ENCODE results near the gene RABGGTB. TPM values are rescaled to one million over a fixed set of nuclear protein-coding genes. Genes with fewer than 3 reads are reported as not detected.
"Not testable (repeated sequence)": the region's sequence is repeated elsewhere in the genome, so short reads cannot be mapped to it uniquely, and the experiment has no call there.

The RABGGTB gene
- polyA plus RNA-seq, 3 donors, result 6.5 to 84.2 (median 8.1) TPM

DNA sequence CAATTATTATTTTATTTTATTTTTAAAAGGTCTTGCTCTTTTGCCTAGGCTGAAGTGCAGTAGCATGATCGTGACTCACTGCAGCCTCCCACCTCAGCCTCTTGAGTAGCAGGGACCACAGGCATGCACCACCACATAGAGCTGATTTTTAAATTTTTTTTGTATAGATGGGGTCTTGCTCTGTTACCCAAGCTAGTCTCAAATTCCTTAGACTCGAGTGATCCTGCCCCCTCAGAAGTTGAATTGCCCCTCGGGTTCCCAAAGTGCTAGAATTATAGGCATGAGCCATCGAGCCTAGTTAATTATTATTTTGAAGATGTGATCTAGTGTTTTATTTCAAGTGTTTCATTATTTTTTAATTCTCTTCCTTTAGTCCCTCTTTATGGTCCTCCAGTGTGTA is 22.9 kb downstream of the RABGGTB start:
- Mint-ChIP-seq H3K4me3 (no peak overlapping the region), H3K27ac (no peak overlapping the region), H3K4me1 (no peaks in the 10 kb centered on the region), H3K36me3 (peaks cover 0 to 1% of the 10 kb centered on the region in 2 donors), H3K9me3 (peaks cover 0 to 2% (median 0%) of the 10 kb centered on the region in 7 donors), H3K27me3 (ENCODE audit: low read depth in 3 of 3) (peaks cover 0 to 1% (median 0%) of the 10 kb centered on the region in 3 donors)
- WGBS (ENCODE audit: insufficient coverage), result 83% methylated on average over 1 of the region's 4 CpGs
- Histone ChIP-seq H3K27me3 (ENCODE audit: control insufficient read depth in 2 of 2, insufficient read depth in 2 of 2, low read length in 2 of 2) (no peaks in the 10 kb centered on the region), H3K4me3 (replicated peaks in 1 of 3; ENCODE audit: low read depth in 2 of 3, low read length in 3 of 3) (no peak overlapping the region), H3K9ac (ENCODE audit: insufficient read depth, low read length, poor library complexity, severe bottlenecking) (no peak overlapping the region), H3K9me3 (replicated peaks in 1 of 2; ENCODE audit: control insufficient read depth in 1 of 2, insufficient read depth in 1 of 2, low read length in 2 of 2) (no peaks in the 10 kb centered on the region), H3K36me3 (replicated peaks in 1 of 2; ENCODE audit: control insufficient read depth in 1 of 2, insufficient read depth in 2 of 2, low read length in 2 of 2) (no peaks in the 10 kb centered on the region), H3K4me2 (replicated peaks; ENCODE audit: extremely low read depth, low read length, poor library complexity, severe bottlenecking) (no peak overlapping the region), H3K27ac (ENCODE audit: low read depth in 1 of 2, low read length in 2 of 2) (no peak overlapping the region), H3K4me1 (ENCODE audit: control insufficient read depth in 1 of 2, insufficient read depth in 2 of 2, low read length in 2 of 2) (no peaks in the 10 kb centered on the region), H3K79me2 (ENCODE audit: insufficient read depth, low read length) (no peaks in the 10 kb centered on the region), H4K20me1 (ENCODE audit: insufficient read depth, low read length) (no peaks in the 10 kb centered on the region), H2AFZ (ENCODE audit: insufficient read depth, low read depth, low read length, poor library complexity, severe bottlenecking) (no peak overlapping the region)
- DNase-seq, result no peak
- no peak for TF ChIP-seq CTCF (IDR thresholded peaks at IDR 0.05)
- intact Hi-C loops (cut with micrococcal nuclease), result no loop called here

DNA sequence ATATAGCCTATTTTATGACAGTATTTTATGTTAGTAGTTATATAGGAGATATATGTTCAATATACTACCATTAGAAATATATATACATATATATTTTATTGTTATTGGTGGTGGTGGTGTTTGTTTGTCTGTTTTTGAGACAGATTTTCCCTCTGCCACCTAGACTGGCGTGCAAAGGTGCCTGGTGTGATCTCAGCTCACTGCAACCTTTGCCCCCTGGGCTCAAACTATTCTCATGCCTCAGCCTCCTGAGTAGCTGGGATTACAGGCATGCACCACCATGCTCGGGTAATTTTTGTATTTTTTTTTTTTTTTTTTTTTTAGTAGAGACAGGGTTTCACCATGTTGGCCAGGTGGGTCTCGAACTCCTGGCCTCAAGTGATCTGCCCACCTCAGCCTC is 24.1 kb downstream of the RABGGTB start:
- H3K27ac ChIP-seq (ENCODE audit: low read depth in 1 of 2, low read length in 2 of 2); DNase-seq; H2AFZ ChIP-seq (ENCODE audit: insufficient read depth, low read depth, low read length, poor library complexity, severe bottlenecking); H3K36me3 Mint-ChIP-seq; H3K4me3 Mint-ChIP-seq; H3K4me3 ChIP-seq (replicated peaks in 1 of 3; ENCODE audit: low read depth in 2 of 3, low read length in 3 of 3); H3K4me1 Mint-ChIP-seq; H3K36me3 ChIP-seq (replicated peaks in 1 of 2; ENCODE audit: control insufficient read depth in 1 of 2, insufficient read depth in 2 of 2, low read length in 2 of 2); intact Hi-C loops (cut with micrococcal nuclease); H3K27me3 Mint-ChIP-seq (ENCODE audit: low read depth in 3 of 3); H4K20me1 ChIP-seq (ENCODE audit: insufficient read depth, low read length); H3K27ac Mint-ChIP-seq; H3K27me3 ChIP-seq (ENCODE audit: control insufficient read depth in 2 of 2, insufficient read depth in 2 of 2, low read length in 2 of 2); H3K9me3 Mint-ChIP-seq; H3K9me3 ChIP-seq (replicated peaks in 1 of 2; ENCODE audit: control insufficient read depth in 1 of 2, insufficient read depth in 1 of 2, low read length in 2 of 2); H3K4me1 ChIP-seq (ENCODE audit: control insufficient read depth in 1 of 2, insufficient read depth in 2 of 2, low read length in 2 of 2); H3K79me2 ChIP-seq (ENCODE audit: insufficient read depth, low read length); H3K9ac ChIP-seq (ENCODE audit: insufficient read depth, low read length, poor library complexity, severe bottlenecking); H3K4me2 ChIP-seq (replicated peaks; ENCODE audit: extremely low read depth, low read length, poor library complexity, severe bottlenecking): not testable (repeated sequence)
- no CpG with 5 or more reads among the region's 3 CpGs for WGBS (ENCODE audit: insufficient coverage)
